ENCODE results near the gene C4orf17. TPM values are rescaled to one million over a fixed set of nuclear protein-coding genes. Genes with fewer than 3 reads are reported as not detected.

C4orf17 gene
- total and polyA plus RNA-seq, 11 donors: not detected

GRCh38 chr4:99585516-99585915 lies 74.7 kb downstream of the C4orf17 start:
- Histone ChIP-seq H3K4me3 (no peak overlapping the region), H3K4me1 (peaks cover 0 to 4% (median 0%) of the 10 kb centered on the region in 12 donors), H3K27ac (no peak overlapping the region), H3K9me3 (no peaks in the 10 kb centered on the region), H3K36me3 (no peaks in the 10 kb centered on the region), H3K27me3 (peaks cover 0 to 3% (median 0%) of the 10 kb centered on the region in 9 donors)
- DNase-seq (no peak), ATAC-seq (no peak)
- TF ChIP-seq CTCF (IDR thresholded peaks at IDR 0.05) (no peak), POLR2A (IDR thresholded peaks at IDR 0.05) (no peak)
- WGBS, 4 donors: 94 to 98% (median 96%) methylated on average over 1 of the region's 1 CpG
- intact Hi-C loops (cut with DNase I): no loop called here

- ATAC-seq (no peak), DNase-seq (no peak)
- no peaks in the 10 kb centered on the region for H3K27me3 ChIP-seq
- intact Hi-C loops (cut with DNase I): no loop called here
- peaks cover 0 to 4% (median 0%) of the 10 kb centered on the region in 12 donors for H3K4me1 ChIP-seq
- WGBS, 4 donors: 39 to 61% (median 55%) methylated on average over 2 of the region's 2 CpGs
- H3K9me3 ChIP-seq: no peaks in the 10 kb centered on the region
- no peak overlapping the region for H3K4me3 ChIP-seq
- TF ChIP-seq CTCF (IDR thresholded peaks at IDR 0.05) (no peak), POLR2A (IDR thresholded peaks at IDR 0.05) (no peak)
- H3K27ac ChIP-seq: no peak overlapping the region
- no peaks in the 10 kb centered on the region for H3K36me3 ChIP-seq
Observed at GRCh38 chr4:99586322-99586721, 75.5 kb downstream of the C4orf17 start.

GRCh38 chr4:99586797-99587196 lies 76.0 kb downstream of the C4orf17 start:
- ATAC-seq (no peak), DNase-seq (no peak)
- WGBS, 4 donors: 13 to 32% (median 23%) methylated on average over 1 of the region's 1 CpG
- Histone ChIP-seq H3K36me3 (no peaks in the 10 kb centered on the region), H3K9me3 (no peaks in the 10 kb centered on the region), H3K4me3 (no peak overlapping the region), H3K4me1 (peaks cover 0 to 4% (median 0%) of the 10 kb centered on the region in 12 donors), H3K27me3 (no peaks in the 10 kb centered on the region), H3K27ac (no peak overlapping the region)
- intact Hi-C loops (cut with DNase I): no loop called here
- TF ChIP-seq CTCF (IDR thresholded peaks at IDR 0.05) (no peak), POLR2A (IDR thresholded peaks at IDR 0.05) (no peak)

DNA sequence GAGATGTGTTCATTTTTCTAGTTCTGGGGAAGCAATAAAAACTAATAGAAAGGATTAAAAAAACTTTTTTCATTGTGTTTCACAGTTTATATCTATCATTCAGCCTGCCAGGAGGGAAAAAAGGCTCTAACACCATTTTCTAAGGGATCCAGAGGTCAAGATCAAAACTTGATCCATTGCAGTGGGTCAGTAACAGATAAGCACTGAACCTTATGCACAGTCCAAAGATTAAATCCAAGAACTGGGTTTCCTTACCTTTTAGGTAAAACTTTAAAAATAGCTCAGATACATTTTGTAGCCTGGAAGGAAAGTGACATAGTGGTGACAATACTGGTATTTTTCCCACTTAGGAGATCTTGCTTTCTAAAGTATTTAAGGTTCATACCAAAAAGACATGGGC lies 76.5 kb downstream of the C4orf17 start:
- DNase-seq (no peak), ATAC-seq (no peak)
- Histone ChIP-seq H3K4me3 (no peak overlapping the region), H3K4me1 (peaks cover 0 to 4% (median 0%) of the 10 kb centered on the region in 12 donors), H3K36me3 (no peaks in the 10 kb centered on the region), H3K27me3 (no peaks in the 10 kb centered on the region), H3K9me3 (no peaks in the 10 kb centered on the region), H3K27ac (no peak overlapping the region)
- TF ChIP-seq CTCF (IDR thresholded peaks at IDR 0.05): no peak
- TF ChIP-seq POLR2A (IDR thresholded peaks at IDR 0.05): no peak
- intact Hi-C loops (cut with DNase I): no loop called here

Data from heart left ventricle (tissue), 16 donors.